B cell (primary cell): ENCODE data around the gene TTYH1. TPM values are rescaled to one million over a fixed set of nuclear protein-coding genes. Genes with fewer than 3 reads are reported as not detected.

Source experiments
- ATAC-seq: fragments of 200-7000 bp; cut with Tn5 transposase; one replicate; pipeline ENCODE4 v1.10.0; 2021; ENCODE audit warnings: low read depth, mild to moderate bottlenecking, moderate number of reproducible peaks, moderate library complexity
- CTCF ChIA-PET: fragments of 350-600 bp; sonication (Branson Sonifier 250); formaldehyde crosslinking; loops from one replicate; lab custom pipeline; 2021; ENCODE audit warnings: antibody characterized with exemption, inconsistent platforms; lab: Charles Lee
- POLR2A ChIA-PET: fragments of 350-600 bp; sonication (Branson Sonifier 250); formaldehyde crosslinking; loops from one replicate; lab custom pipeline; 2021; ENCODE audit warnings: antibody characterized with exemption; lab: Charles Lee
- DNase-seq: peaks from one replicate; pipeline ENCODE4 v3.0.0; 2013
- H2AFZ ChIP-seq: 2 replicates; pipeline ENCODE4 v1.6.1; 2012; ENCODE audit warnings: mild to moderate bottlenecking, low read depth, low read length; ENCODE audit not compliant: insufficient read depth, poor library complexity, severe bottlenecking
- H3K27ac ChIP-seq, 2 donors: 1 replicate in 1 of 2; 2 replicates in 1 of 2; pipeline ENCODE4 v1.5.1; 2012 to 2013; ENCODE audit warnings: low read length in 2 of 2, mild to moderate bottlenecking in 2 of 2, moderate library complexity in 1 of 2
- H3K27me3 ChIP-seq, 4 experiments: fragments of 200-600 bp in 1 of 4; sonication (generic) in 1 of 4; replicated peaks in 1 of 4; 1 replicate in 2 of 4; 2 replicates in 2 of 4; pipeline versions ENCODE4 v1.6.1 to v1.7.0; 2013 to 2016; ENCODE audit warnings: low read length in 3 of 4, mild to moderate bottlenecking in 2 of 4, mixed read lengths in 1 of 4, moderate library complexity in 1 of 4; ENCODE audit not compliant: insufficient read depth in 4 of 4, control insufficient read depth in 3 of 4; ENCODE audit errors: control extremely low read depth in 1 of 4
- H3K36me3 ChIP-seq, 2 experiments: replicated peaks in 1 of 2; 1 replicate in 1 of 2; 2 replicates in 1 of 2; pipeline versions ENCODE4 v1.6.1 to v1.7.1; 2013; ENCODE audit warnings: low read length in 1 of 2; ENCODE audit not compliant: insufficient read depth in 2 of 2, control insufficient read depth in 1 of 2; ENCODE audit errors: control extremely low read depth in 1 of 2, extremely low read depth in 1 of 2
- H3K4me1 ChIP-seq, 2 donors: fragments of 200-600 bp in 1 of 2; sonication (generic) in 1 of 2; 1 replicate in 1 of 2; 2 replicates in 1 of 2; pipeline versions ENCODE4 v1.5.1 to v1.6.1; 2013 to 2017; ENCODE audit warnings: low read length in 2 of 2; ENCODE audit not compliant: control insufficient read depth in 2 of 2, insufficient read depth in 2 of 2
- H3K4me2 ChIP-seq: replicated peaks from 2 replicates; pipeline ENCODE3; 2012; ENCODE audit warnings: mild to moderate bottlenecking, low read depth, low read length; ENCODE audit not compliant: poor library complexity, severe bottlenecking
- H3K4me3 ChIP-seq, 5 experiments: fragments of 200-600 bp in 1 of 5; sonication (generic) in 1 of 5; 1 replicate in 3 of 5; 2 replicates in 2 of 5; pipeline versions ENCODE4 v1.5.1 to v1.7.0; 2011 to 2016; ENCODE audit warnings: low read length in 4 of 5, mild to moderate bottlenecking in 4 of 5, low read depth in 2 of 5, control low read depth in 1 of 5, moderate library complexity in 1 of 5; ENCODE audit not compliant: insufficient read depth in 1 of 5; ENCODE audit errors: control extremely low read depth in 1 of 5, extremely low read depth in 1 of 5
- H3K79me2 ChIP-seq: fragments of 200-600 bp; sonication (generic); one replicate; pipeline ENCODE4 v1.6.0; 2016; ENCODE audit warnings: low read length; ENCODE audit not compliant: control insufficient read depth, insufficient read depth
- H3K9ac ChIP-seq: fragments of 200-600 bp; sonication (generic); 2 replicates; pipeline ENCODE4 v1.6.1; 2017; ENCODE audit warnings: mild to moderate bottlenecking, low read length, moderate library complexity
- H3K9me3 ChIP-seq, 3 donors: one replicate each; pipeline versions ENCODE4 v1.6.1 to v1.7.1; 2013; ENCODE audit warnings: low read length in 2 of 3; ENCODE audit not compliant: control insufficient read depth in 2 of 3, insufficient read depth in 1 of 3; ENCODE audit errors: control extremely low read depth in 1 of 3
- H4K20me1 ChIP-seq: 2 replicates; pipeline ENCODE4 v1.6.0; 2012; ENCODE audit warnings: mild to moderate bottlenecking, low read length; ENCODE audit not compliant: insufficient read depth, control insufficient read depth, poor library complexity, severe bottlenecking
- H3K27ac Mint-ChIP-seq: one replicate; pipeline ENCODE4 v1.8.0; 2021; ENCODE audit warnings: mixed read lengths
- H3K27me3 Mint-ChIP-seq: one replicate; pipeline ENCODE4 v1.8.0; 2021; ENCODE audit warnings: mixed read lengths
- H3K4me1 Mint-ChIP-seq: one replicate; pipeline ENCODE4 v1.8.0; 2021; ENCODE audit warnings: mixed read lengths
- H3K4me3 Mint-ChIP-seq: one replicate; pipeline ENCODE4 v1.8.0; 2021; ENCODE audit warnings: mixed read lengths
- H3K9me3 Mint-ChIP-seq: one replicate; pipeline ENCODE4 v1.8.0; 2022; ENCODE audit warnings: mixed read lengths; ENCODE audit not compliant: insufficient read depth
- EZH2 ChIP-seq: IDR thresholded peaks from 2 replicates; pipeline ENCODE4 v1.6.1; 2012; ENCODE audit warnings: borderline replicate concordance, low read depth, mild to moderate bottlenecking, moderate library complexity, low read length; ENCODE audit not compliant: insufficient read depth, poor library complexity, severe bottlenecking
- WGBS: methylation state at CpG from one replicate; pipeline ENCODE4 v1.1.5; 2013; ENCODE audit warnings: missing lambda C conversion rate; ENCODE audit not compliant: insufficient coverage; 5-methylcytosine and 5-hydroxymethylcytosine counted together
- intact Hi-C: fragments of 100-400 bp; cut with micrococcal nuclease; formaldehyde crosslinking; loops from one replicate; pipeline ENCODE4 v1.10.0; 2022
- polyA plus RNA-seq: library from polyadenylated mRNA; depleted of rRNA; stranded (reverse); fragments of >200 nt; gene quantifications from 2 replicates; pipeline ENCODE4 v1.2.3, GENCODE V29; 2012
- total RNA-seq, 2 donors: library from RNA; stranded (reverse); fragments of 120-200 nt in 1 of 2; gene quantifications; 1 replicate in 1 of 2; 2 replicates in 1 of 2; pipeline versions ENCODE4 v1.2.3 to v1.2.4, GENCODE V29; 2013 to 2022
- TF ChIP-seq, protein P1 (sequence below): fragments of 200-600 bp; IDR thresholded peaks from one replicate; pipeline ENCODE4 v1.8.0; 2022; ENCODE audit warnings: antibody characterized with exemption, mild to moderate bottlenecking

TTYH1 gene
- total and polyA plus RNA-seq, 2 donors (not counting 1 experiment from before 2014, with no cell fraction given): not detected

- Histone ChIP-seq H3K4me3 (peak within 1 kb of the TSS; percentile 71 to 91 (median 88)), H3K9ac (peak within 1 kb of the TSS; percentile 89), H4K20me1 (peaks cover 47% of the 10 kb centered on the region), H3K9me3 (peaks cover 0 to 2% (median 0%) of the 10 kb centered on the region in 3 donors), H3K79me2 (peaks cover 69% of the 10 kb centered on the region), H3K4me1 (peaks cover 31 to 33% of the 10 kb centered on the region in 2 donors), H3K27ac (peak within 1 kb of the TSS; percentile 93 to 98), H3K27me3 (no peaks in the 10 kb centered on the region), H2AFZ (peak within 1 kb of the TSS; percentile 74), H3K4me2 (peak within 1 kb of the TSS; percentile 94), H3K36me3 (peaks cover 4 to 51% of the 10 kb centered on the region in 2 experiments)
- under 1% methylated on average over 93 of the region's 96 CpGs for WGBS
- ChIA-PET CTCF (interaction anchor here (0.6 to 1.7 kb wide), 6 partner anchors 15 to 501 kb away, joined by 3 to 5 read pairs (median 3); partner anchors contain the start of gene LENG9), POLR2A (interaction anchor here (0.7 to 2.3 kb wide), 9 partner anchors 11 to 1028 kb away, joined by 3 to 10 read pairs (median 5); partner anchors contain the start of genes CNOT3, LENG9, PRPF31 and TFPT)
- no peaks in the 10 kb centered on the region for H3K9me3 Mint-ChIP-seq
- H3K27me3 Mint-ChIP-seq: no peaks in the 10 kb centered on the region
- intact Hi-C loops: loop anchor here (1.0 to 2.0 kb wide), 4 partner anchors 14 to 312 kb away; partner anchors contain the start of genes CNOT3, LENG1, LENG9 and RPS9
- H3K27ac Mint-ChIP-seq: peak within 1 kb of the TSS; percentile 100
- peak within 1 kb of the TSS; percentile 95 for H3K4me3 Mint-ChIP-seq
- peak; percentile 100 for DNase-seq
- H3K4me1 Mint-ChIP-seq: peaks cover 48% of the 10 kb centered on the region
- ATAC-seq: peak; percentile 93
- no peak for TF ChIP-seq EZH2
- TF ChIP-seq, protein P1, sequence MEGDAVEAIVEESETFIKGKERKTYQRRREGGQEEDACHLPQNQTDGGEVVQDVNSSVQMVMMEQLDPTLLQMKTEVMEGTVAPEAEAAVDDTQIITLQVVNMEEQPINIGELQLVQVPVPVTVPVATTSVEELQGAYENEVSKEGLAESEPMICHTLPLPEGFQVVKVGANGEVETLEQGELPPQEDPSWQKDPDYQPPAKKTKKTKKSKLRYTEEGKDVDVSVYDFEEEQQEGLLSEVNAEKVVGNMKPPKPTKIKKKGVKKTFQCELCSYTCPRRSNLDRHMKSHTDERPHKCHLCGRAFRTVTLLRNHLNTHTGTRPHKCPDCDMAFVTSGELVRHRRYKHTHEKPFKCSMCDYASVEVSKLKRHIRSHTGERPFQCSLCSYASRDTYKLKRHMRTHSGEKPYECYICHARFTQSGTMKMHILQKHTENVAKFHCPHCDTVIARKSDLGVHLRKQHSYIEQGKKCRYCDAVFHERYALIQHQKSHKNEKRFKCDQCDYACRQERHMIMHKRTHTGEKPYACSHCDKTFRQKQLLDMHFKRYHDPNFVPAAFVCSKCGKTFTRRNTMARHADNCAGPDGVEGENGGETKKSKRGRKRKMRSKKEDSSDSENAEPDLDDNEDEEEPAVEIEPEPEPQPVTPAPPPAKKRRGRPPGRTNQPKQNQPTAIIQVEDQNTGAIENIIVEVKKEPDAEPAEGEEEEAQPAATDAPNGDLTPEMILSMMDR: no peak
These were observed 33.8 kb downstream of the TTYH1 start, which contains the start of gene LENG8 for GRCh38 chr19:54448774-54449700. LENG8 (plus strand) TSS chr19:54449199; CDS start chr19:54451345, 2,146 bp downstream.
